Activated CD8-positive, alpha-beta memory T cell treated with anti-CD3 and anti-CD28 coated beads, Interleukin-2, amount 10 ng/mL, durations not matched to agents 7 days and 5 days (primary cell): ENCODE results near the gene FEM1B. TPM values are rescaled to one million over a fixed set of nuclear protein-coding genes. Genes with fewer than 3 reads are reported as not detected.

Experiments
- ATAC-seq: fragments of 150-1000 bp; cut with Tn5 transposase; one replicate; pipeline ENCODE4 v1.10.0; 2021; ENCODE audit warnings: moderate library complexity
- CTCF ChIA-PET: fragments of 350-600 bp; sonication (Branson Sonifier 250); formaldehyde crosslinking; loops from one replicate; lab custom pipeline; 2021; ENCODE audit warnings: antibody characterized with exemption; lab: Charles Lee
- DNase-seq: peaks from one replicate; pipeline ENCODE4 v3.0.0-alpha.2; 2020
- H3K27ac Mint-ChIP-seq: one replicate; pipeline ENCODE4 v1.8.0; 2021; ENCODE audit warnings: mild to moderate bottlenecking, mixed read lengths
- H3K27me3 Mint-ChIP-seq: one replicate; pipeline ENCODE4 v1.8.0; 2021; ENCODE audit warnings: mixed read lengths
- H3K36me3 Mint-ChIP-seq: one replicate; pipeline ENCODE4 v1.8.0; 2021; ENCODE audit warnings: mild to moderate bottlenecking, mixed read lengths
- H3K4me1 Mint-ChIP-seq: one replicate; pipeline ENCODE4 v1.8.0; 2021; ENCODE audit warnings: mixed read lengths
- H3K4me3 Mint-ChIP-seq: one replicate; pipeline ENCODE4 v1.8.0; 2021; ENCODE audit warnings: mild to moderate bottlenecking, moderate library complexity, mixed read lengths
- H3K9me3 Mint-ChIP-seq: one replicate; pipeline ENCODE4 v1.8.0; 2022; ENCODE audit warnings: low read depth, mixed read lengths
- total RNA-seq, 2 experiments: library from RNA; stranded (reverse); gene quantifications; one replicate each; pipeline ENCODE4 v1.2.3, GENCODE V29; 2021

The FEM1B gene
- total RNA-seq, 2 experiments from 2014 or later = 48.3 to 50.1 TPM

GRCh38 chr15:68295014-68295805, 17.7 kb downstream of the FEM1B start:
- H3K27ac Mint-ChIP-seq = no peak overlapping the region
- no peaks in the 10 kb centered on the region for H3K9me3 Mint-ChIP-seq
- peak; percentile 8 for DNase-seq
- ATAC-seq = no peak
- no peaks in the 10 kb centered on the region for H3K27me3 Mint-ChIP-seq
- peaks cover 28% of the 10 kb centered on the region for H3K36me3 Mint-ChIP-seq
- peaks cover 38% of the 10 kb centered on the region for H3K4me1 Mint-ChIP-seq
- CTCF ChIA-PET = interaction anchor here (0.5 to 4.5 kb wide), 5 partner anchors 9 to 46 kb away, joined by 3 to 33 read pairs (median 4); no protein-coding TSS in a partner anchor
- H3K4me3 Mint-ChIP-seq = no peak overlapping the region

- peak overlapping the region; percentile 75 for H3K4me3 Mint-ChIP-seq
- H3K9me3 Mint-ChIP-seq = no peaks in the 10 kb centered on the region
- DNase-seq (peak; percentile 12), ATAC-seq (no peak)
- H3K27me3 Mint-ChIP-seq = no peaks in the 10 kb centered on the region
- peaks cover 14% of the 10 kb centered on the region for H3K36me3 Mint-ChIP-seq
- CTCF ChIA-PET = interaction anchor here (1.7 to 2.1 kb wide), 3 partner anchors 8 to 45 kb away, joined by 4 to 10 read pairs (median 9); no protein-coding TSS in a partner anchor
- peak overlapping the region; percentile 87 for H3K27ac Mint-ChIP-seq
- peaks cover 18% of the 10 kb centered on the region for H3K4me1 Mint-ChIP-seq
These were observed 20.8 kb downstream of the FEM1B start for GRCh38 chr15:68298336-68298735.

GRCh38 chr15:68298882-68299381, 21.4 kb downstream of the FEM1B start:
- peaks cover 12% of the 10 kb centered on the region for H3K36me3 Mint-ChIP-seq
- peak; percentile 93 for ATAC-seq
- no peaks in the 10 kb centered on the region for H3K27me3 Mint-ChIP-seq
- peak overlapping the region; percentile 87 for H3K27ac Mint-ChIP-seq
- peak; percentile 46 for DNase-seq
- CTCF ChIA-PET = interaction anchor here (1.7 to 2.1 kb wide), 3 partner anchors 8 to 46 kb away, joined by 4 to 10 read pairs (median 9); no protein-coding TSS in a partner anchor
- H3K9me3 Mint-ChIP-seq = no peaks in the 10 kb centered on the region
- peaks cover 17% of the 10 kb centered on the region for H3K4me1 Mint-ChIP-seq
- H3K4me3 Mint-ChIP-seq = peak overlapping the region; percentile 75

GRCh38 chr15:68299436-68299835, 21.9 kb downstream of the FEM1B start:
- peak overlapping the region; percentile 87 for H3K27ac Mint-ChIP-seq
- peaks cover 17% of the 10 kb centered on the region for H3K4me1 Mint-ChIP-seq
- H3K9me3 Mint-ChIP-seq = no peaks in the 10 kb centered on the region
- DNase-seq (peak; percentile 37), ATAC-seq (no peak)
- CTCF ChIA-PET = interaction anchor here (0.9 to 2.1 kb wide), 2 partner anchors 46 to 238 kb away, joined by 3 to 9 read pairs; no protein-coding TSS in a partner anchor
- H3K27me3 Mint-ChIP-seq = no peaks in the 10 kb centered on the region
- peaks cover 12% of the 10 kb centered on the region for H3K36me3 Mint-ChIP-seq
- peak overlapping the region; percentile 75 for H3K4me3 Mint-ChIP-seq

GRCh38 chr15:68300115-68300940, 22.8 kb downstream of the FEM1B start:
- peaks cover 17% of the 10 kb centered on the region for H3K4me1 Mint-ChIP-seq
- no peak overlapping the region for H3K27ac Mint-ChIP-seq
- H3K36me3 Mint-ChIP-seq = peaks cover 9% of the 10 kb centered on the region
- peak; percentile 22 for DNase-seq
- CTCF ChIA-PET = interaction anchor here (0.9 kb wide), 1 partner anchor 237 kb away, joined by 3 read pairs; no protein-coding TSS in a partner anchor
- H3K4me3 Mint-ChIP-seq = no peak overlapping the region
- H3K9me3 Mint-ChIP-seq = no peaks in the 10 kb centered on the region
- ATAC-seq = no peak
- H3K27me3 Mint-ChIP-seq = no peaks in the 10 kb centered on the region

GRCh38 chr15:68301301-68301700, 23.8 kb downstream of the FEM1B start:
- H3K4me1 Mint-ChIP-seq = peaks cover 21% of the 10 kb centered on the region
- H3K9me3 Mint-ChIP-seq = no peaks in the 10 kb centered on the region
- H3K27me3 Mint-ChIP-seq = no peaks in the 10 kb centered on the region
- CTCF ChIA-PET = no interaction called here
- no peak overlapping the region for H3K4me3 Mint-ChIP-seq
- H3K36me3 Mint-ChIP-seq = peaks cover 8% of the 10 kb centered on the region
- DNase-seq = peak; percentile 22
- H3K27ac Mint-ChIP-seq = no peak overlapping the region
- no peak for ATAC-seq

GRCh38 chr15:68302729-68303128, 25.2 kb downstream of the FEM1B start:
- no peak overlapping the region for H3K27ac Mint-ChIP-seq
- H3K4me3 Mint-ChIP-seq = no peak overlapping the region
- H3K4me1 Mint-ChIP-seq = peaks cover 26% of the 10 kb centered on the region
- DNase-seq (peak; percentile 33), ATAC-seq (no peak)
- CTCF ChIA-PET = interaction anchor here (5.3 kb wide), 1 partner anchor 51 kb away, joined by 90 read pairs; no protein-coding TSS in a partner anchor
- H3K9me3 Mint-ChIP-seq = no peaks in the 10 kb centered on the region
- H3K36me3 Mint-ChIP-seq = peaks cover 3% of the 10 kb centered on the region
- no peaks in the 10 kb centered on the region for H3K27me3 Mint-ChIP-seq

GRCh38 chr15:68303134-68303533, 25.6 kb downstream of the FEM1B start:
- no peak overlapping the region for H3K27ac Mint-ChIP-seq
- H3K9me3 Mint-ChIP-seq = no peaks in the 10 kb centered on the region
- ATAC-seq = no peak
- H3K4me3 Mint-ChIP-seq = no peak overlapping the region
- peaks cover 4% of the 10 kb centered on the region for H3K27me3 Mint-ChIP-seq
- peak; percentile 31 for DNase-seq
- H3K4me1 Mint-ChIP-seq = peaks cover 22% of the 10 kb centered on the region
- CTCF ChIA-PET = interaction anchor here (5.3 kb wide), 1 partner anchor 51 kb away, joined by 90 read pairs; no protein-coding TSS in a partner anchor
- H3K36me3 Mint-ChIP-seq = peaks cover 3% of the 10 kb centered on the region

- peaks cover 6% of the 10 kb centered on the region for H3K27me3 Mint-ChIP-seq
- CTCF ChIA-PET = interaction anchor here (3.6 to 5.3 kb wide), 2 partner anchors 9 to 52 kb away, joined by 33 to 90 read pairs; no protein-coding TSS in a partner anchor
- peaks cover 18% of the 10 kb centered on the region for H3K4me1 Mint-ChIP-seq
These were observed 26.3 kb downstream of the FEM1B start for GRCh38 chr15:68303560-68304436.

GRCh38 chr15:68304589-68305337, 27.2 kb downstream of the FEM1B start:
- H3K4me3 Mint-ChIP-seq = no peak overlapping the region
- DNase-seq = peak; percentile 33
- H3K4me1 Mint-ChIP-seq = peaks cover 9% of the 10 kb centered on the region
- CTCF ChIA-PET = interaction anchor here (2.8 to 5.3 kb wide), 4 partner anchors 10 to 244 kb away, joined by 25 to 90 read pairs (median 30); partner anchors contain the start of gene FEM1B
- no peak overlapping the region for H3K27ac Mint-ChIP-seq
- H3K36me3 Mint-ChIP-seq = no peaks in the 10 kb centered on the region
- no peaks in the 10 kb centered on the region for H3K9me3 Mint-ChIP-seq
- peaks cover 6% of the 10 kb centered on the region for H3K27me3 Mint-ChIP-seq
- no peak for ATAC-seq

More at GRCh38 chr15:68303560-68304436, 26.3 kb downstream of the FEM1B start:
- H3K36me3 Mint-ChIP-seq = peaks cover 3% of the 10 kb centered on the region
- H3K27ac Mint-ChIP-seq = no peak overlapping the region
- H3K9me3 Mint-ChIP-seq = no peaks in the 10 kb centered on the region
- DNase-seq (peak; percentile 30), ATAC-seq (no peak)
- H3K4me3 Mint-ChIP-seq = no peak overlapping the region

- H3K27me3 Mint-ChIP-seq = peaks cover 6% of the 10 kb centered on the region
- CTCF ChIA-PET = interaction anchor here (0.7 to 5.3 kb wide), 11 partner anchors 10 to 257 kb away, joined by 3 to 90 read pairs (median 14); partner anchors contain the start of gene FEM1B
- H3K9me3 Mint-ChIP-seq = no peaks in the 10 kb centered on the region
- DNase-seq (peak; percentile 37), ATAC-seq (no peak)
- H3K4me1 Mint-ChIP-seq = peaks cover 9% of the 10 kb centered on the region
- no peak overlapping the region for H3K4me3 Mint-ChIP-seq
- H3K27ac Mint-ChIP-seq = no peak overlapping the region
- H3K36me3 Mint-ChIP-seq = no peaks in the 10 kb centered on the region
These were observed 27.9 kb downstream of the FEM1B start for GRCh38 chr15:68305420-68305871.
